Stimulated activated CD8-positive, alpha-beta memory T cell treated with anti-CD3 and anti-CD28 coated beads, Interleukin-4, amount 100 ng/mL, for 48 hours (primary cell): ENCODE measurements around the gene SIRPG.
"Not testable (repeated sequence)": the region's sequence is repeated elsewhere in the genome, so short reads cannot be mapped to it uniquely, and the experiment has no call there.

ENCODE experiments used
- DNase-seq: peaks from one replicate; pipeline ENCODE4 v3.0.0-alpha.2; 2020

Gene SIRPG

DNA sequence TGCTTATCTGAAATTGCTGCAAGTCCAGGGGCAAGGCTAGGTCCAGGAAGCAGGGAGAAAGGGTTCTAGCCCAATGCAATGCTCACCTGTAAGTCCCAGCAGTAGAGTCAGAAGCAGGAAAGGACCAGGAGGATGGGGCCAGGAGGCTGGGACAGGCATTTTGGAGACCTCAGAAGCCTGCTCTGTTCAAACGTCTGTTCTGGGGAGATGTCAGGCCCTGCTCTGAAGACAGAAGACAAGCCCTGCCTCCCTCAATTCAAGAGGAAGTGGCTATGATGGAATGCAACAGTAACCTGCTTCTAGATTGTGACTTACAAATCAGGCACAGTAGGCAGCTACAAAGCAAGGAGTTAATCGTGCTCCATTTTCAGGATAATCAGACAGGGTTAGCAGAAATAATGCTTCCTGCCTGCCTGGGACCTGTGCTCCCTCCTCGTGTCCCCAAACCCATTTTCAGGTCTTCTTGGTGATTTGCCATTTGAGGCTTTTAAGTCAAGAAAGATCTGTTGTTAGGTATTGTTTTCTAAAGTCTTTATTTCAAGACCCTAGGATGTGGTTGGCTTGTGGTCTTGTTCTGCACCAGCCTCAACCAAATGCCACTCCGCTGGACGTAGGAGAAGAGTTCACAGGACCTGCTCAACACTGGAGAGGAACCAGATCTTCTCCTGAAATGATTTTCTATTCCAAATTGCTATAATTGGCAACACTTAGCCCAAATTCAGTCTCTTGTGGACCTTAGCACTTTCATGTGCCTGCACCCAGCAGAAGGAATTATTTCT lies at the start of gene SIRPG:
Gene SIRPG (minus strand): TSS at position 224 of the 779 bp plus-strand sequence. CDS start 65 bp downstream, at position 159.
- DNase-seq, result no peak

DNA sequence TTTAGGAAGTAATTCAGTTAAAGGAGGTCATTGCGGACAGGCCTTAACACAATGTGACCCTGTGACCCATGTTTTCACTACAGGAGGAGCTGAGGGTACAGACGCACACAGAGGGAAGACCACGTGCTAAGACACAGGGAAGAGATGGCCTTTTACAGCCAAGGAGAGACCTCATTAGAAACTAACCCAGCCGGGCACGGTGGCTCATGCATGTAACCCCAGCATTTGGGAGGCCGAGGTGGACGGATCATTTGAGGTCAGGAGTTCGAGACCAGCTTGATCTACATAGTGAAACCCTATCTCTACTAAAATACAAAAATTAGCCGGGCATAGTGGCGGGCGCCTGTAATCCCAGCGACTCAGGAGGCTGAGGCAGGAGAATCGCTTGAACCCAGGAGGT lies 49.3 kb upstream of the SIRPG start:
- not testable (repeated sequence) for DNase-seq

DNA sequence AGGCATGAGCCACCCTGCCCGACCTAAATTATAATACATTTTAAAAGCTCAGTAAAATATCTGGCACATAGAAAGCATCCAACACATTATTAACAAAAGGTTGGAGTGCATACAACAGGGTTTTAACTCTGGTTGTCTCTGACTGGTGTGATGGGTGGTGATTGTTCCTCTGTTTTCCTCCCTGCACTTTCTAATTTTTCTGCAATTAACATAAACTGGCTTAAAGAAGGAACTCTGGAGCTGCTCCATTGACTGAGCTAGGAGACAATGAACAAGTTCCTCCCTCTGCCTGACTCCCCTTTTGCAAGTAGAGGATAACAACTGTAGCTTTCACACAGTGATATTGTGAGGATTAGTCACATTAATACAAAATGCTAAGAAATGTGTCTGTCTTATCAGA lies 48.5 kb upstream of the SIRPG start:
- DNase-seq, result no peak

DNA sequence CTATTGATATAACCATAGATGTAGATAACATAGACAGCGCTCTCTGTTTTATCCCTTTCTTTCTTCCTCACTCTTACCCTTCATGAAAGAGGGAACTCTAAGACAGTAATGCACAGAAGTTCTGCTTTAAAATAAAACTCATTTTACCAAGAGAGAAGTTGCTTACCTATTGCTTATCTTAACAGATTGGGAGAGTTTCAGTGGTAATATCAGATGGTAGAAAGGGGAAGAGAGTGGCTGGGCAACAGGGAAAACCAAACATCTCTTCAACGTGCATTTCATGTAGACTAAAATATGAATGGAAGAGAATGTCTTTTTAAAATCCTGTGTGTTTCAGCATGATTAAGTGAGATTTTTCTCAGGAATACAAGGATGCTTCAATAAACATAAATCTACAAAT lies 45.3 kb upstream of the SIRPG start:
- DNase-seq, result no peak

DNA sequence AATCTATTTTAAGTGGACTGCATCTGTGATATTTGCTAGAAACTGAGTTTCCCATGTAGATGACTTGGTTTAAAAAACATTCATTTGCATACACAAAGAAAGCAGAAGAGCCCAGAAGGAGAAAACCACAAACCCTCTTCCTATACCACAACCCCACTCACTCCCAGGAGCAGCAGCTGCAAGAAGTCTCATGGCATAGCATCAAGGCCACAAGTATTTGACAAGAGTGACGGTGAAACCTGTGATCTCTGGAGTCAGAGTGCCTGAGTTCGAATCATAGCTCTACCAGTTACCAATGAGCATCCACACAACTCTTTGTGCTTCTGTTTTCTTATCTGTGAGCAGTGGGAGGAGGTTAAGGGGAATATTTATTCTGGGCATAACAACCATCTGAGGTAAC lies 44.7 kb upstream of the SIRPG start:
- DNase-seq, result no peak

DNA sequence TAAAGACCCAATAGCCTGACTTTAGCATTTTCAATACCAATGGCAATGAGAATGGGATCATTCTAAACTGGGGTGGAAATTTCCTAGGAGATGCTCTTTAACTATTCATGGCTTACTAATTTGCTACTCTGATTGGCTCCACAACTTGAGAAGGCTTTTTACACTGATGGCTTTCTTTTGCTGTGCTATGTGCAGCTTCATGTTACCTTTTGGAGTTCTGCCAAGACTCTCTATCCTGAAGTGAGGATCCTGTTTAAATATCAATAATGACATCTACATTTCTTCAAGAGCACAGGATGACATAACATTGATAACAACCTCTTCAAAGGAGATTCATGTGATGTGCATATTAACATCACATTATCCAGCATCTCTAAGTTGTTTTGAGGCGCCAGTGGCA lies 43.4 kb upstream of the SIRPG start:
- no peak for DNase-seq

DNA sequence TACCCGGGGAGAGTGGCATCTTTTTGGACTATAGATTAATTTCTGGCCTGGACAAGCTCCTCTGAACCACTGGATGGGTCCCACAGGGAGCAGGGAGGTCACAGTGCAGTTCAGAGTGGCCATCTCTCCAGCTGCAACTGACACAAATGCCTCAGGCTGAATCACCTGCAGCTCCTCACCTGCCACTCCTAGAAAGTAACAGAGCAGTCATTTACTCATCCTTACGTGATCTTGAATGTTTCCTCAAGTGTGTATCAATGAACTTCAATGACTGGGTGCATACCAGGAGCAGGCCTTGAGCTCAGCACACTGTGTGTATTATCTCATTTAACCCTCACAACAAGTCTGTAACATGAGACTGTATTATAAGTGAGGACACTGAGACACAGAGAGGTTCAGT lies 40.0 kb upstream of the SIRPG start:
- no peak for DNase-seq

DNA sequence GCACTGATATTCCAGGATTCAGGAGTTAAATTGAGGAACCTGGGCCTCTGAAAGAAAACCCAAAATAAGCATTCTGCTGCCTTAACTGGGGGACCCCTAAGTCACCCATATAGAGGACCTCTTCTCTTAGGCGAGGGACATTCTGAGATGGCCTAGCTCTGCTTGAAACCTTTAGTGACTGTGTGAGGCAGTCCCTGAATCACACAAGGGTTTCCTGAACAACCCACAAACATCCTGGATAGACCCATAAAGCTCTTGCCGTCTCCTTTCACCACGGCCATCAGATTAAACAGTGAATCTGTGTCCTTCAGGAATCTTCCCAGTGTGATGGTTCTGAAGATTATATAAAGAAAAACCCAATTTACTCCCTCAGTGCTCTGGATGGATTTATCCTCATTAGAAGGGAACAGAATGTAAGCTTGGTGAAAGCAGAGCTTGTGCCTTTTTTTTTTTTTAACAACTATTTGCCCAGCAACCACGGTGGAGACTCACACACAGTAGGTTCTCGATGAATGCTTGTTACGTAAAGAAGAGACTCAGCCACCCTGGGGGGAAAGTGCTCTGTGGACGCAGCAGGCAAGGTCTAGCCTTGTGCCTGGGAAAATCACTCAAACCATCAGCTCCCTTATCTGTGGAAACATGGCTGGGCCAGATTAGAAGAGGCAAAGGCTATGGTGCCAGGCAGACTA lies 39.1 kb upstream of the SIRPG start:
- no peak for DNase-seq

DNA sequence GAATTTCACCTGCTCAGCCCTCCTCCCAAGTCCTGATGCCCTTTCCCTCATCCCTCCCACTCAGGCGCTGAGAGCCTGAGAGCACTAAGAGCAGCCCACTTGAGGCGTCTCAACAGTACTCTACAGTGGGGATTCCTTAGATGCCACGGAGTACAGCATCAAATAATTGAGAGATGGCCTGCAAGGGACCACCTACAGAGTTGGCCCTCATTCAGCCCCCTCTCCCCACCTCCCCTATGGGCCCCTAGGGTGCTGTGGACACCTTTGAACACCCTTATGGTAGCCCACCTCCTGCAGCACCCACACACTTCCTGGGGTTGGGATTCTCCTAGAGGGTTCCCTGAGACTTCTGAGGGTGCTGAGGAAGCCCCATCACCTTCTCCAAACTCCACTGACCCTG lies 37.1 kb upstream of the SIRPG start:
- no peak for DNase-seq

DNA sequence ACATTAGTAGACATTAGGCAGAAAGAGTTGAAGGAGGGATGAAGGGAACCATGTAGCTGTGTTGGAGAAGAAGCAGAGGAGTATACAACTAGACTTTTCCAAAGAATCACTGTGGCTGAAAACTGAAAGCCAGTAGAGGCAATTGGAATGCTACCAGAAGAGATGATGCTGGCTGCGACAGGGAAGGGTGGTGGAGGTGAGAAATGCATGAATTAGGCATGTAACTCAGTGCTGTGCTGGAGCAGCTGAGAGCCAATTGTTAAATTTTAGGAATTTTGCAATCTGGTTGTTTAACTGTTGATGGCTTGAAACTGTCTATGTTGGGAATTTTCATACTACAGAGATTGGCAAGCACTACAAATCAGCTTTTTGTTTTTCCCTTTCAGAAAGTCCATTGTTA lies 35.8 kb upstream of the SIRPG start:
- DNase-seq, result no peak

DNA sequence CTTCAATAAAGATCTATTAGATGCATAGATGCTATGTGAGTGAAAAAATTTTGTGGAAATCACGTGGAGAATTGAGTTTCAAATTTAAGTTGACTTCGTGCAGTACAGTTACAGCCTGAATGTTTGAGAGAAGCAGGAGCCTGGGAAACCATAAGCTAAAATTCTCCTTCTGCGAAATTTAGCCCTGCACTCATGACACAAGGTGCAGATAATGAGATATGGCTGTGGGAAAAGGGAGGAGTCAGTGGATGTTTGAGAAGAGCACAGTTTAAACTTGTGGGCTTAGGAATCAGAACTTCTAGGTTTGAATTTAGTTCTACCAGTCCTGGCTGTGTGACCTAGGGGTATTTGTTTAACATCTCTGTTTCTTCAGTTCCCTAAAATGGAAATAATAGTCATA lies 32.1 kb upstream of the SIRPG start:
- no peak for DNase-seq

DNA sequence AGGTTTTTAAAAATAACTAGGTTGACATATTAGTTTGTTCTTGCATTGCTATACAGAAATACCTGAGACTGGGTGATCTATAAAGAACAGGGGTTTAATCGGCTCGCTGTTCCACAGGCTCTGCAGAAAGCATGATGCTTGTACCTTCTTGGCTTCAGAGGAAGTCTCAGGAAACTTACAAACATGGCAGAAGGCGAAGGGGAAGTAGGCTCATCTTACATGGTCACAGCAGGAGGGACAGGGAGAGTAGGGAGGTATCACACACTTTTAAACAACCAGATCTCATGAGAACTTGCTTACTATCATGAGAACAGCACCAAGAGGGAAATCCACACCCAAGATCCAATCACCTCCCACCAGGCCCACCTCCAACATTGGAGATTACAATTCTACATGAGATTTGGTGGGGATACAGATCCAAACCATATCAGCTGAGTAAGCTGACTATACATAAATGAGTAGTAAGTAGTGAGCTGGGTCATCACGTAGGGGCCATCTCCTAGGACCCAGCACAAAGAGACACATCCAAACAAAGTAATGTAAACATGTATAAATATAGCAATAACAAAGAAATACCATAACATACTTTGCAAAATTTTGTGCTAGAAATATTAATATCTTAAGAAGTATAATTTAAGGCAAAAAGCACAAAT lies 31.4 kb upstream of the SIRPG start:
- no peak for DNase-seq

DNA sequence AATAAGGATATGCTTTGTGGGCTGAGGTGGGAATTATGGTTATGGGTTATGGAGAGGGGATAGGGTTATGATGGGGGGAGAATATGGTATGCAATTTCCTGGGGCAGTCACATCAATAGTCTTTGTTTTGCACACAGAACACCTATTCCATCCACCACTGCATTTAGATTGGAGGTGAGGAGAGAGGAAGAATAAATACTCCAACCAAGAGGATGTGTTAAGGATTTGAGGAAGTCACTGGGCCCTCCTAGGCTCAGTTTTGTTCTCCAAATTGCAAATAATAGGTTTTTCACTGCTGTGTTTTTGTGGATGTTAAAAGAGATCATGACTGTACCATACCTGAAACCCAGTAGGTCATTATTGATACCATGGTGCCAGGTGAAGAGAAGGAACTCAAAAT lies 29.5 kb upstream of the SIRPG start:
- DNase-seq, result no peak

DNA sequence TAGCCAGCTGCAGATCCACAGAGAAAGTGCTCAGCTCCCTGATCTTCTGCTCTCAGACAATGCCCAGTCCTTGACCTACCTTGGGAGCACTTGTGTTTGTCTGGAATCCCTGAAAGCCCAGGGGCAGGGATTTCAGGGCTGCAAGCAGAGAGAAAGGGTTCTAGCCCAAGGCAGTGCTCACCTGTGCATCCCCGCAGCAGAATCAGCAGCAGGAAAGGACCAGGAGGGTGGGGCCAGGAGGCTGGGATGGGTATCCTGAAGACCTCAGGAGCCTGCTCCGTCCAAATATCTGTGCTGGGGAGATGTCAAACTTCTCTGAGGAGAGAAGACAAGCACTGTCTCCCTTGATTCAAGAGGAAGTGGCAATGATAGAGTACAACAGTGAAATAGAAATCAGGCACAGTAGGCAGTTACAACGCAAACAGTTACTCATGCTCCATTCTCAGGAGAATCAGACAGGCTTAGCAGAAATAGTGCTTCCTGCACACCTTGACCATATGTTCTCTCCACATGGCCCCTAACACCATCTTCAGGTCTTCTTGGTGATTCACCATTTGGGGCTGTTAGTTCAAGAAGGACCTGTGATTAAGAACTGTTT lies 28.7 kb upstream of the SIRPG start:
- DNase-seq, result no peak

DNA sequence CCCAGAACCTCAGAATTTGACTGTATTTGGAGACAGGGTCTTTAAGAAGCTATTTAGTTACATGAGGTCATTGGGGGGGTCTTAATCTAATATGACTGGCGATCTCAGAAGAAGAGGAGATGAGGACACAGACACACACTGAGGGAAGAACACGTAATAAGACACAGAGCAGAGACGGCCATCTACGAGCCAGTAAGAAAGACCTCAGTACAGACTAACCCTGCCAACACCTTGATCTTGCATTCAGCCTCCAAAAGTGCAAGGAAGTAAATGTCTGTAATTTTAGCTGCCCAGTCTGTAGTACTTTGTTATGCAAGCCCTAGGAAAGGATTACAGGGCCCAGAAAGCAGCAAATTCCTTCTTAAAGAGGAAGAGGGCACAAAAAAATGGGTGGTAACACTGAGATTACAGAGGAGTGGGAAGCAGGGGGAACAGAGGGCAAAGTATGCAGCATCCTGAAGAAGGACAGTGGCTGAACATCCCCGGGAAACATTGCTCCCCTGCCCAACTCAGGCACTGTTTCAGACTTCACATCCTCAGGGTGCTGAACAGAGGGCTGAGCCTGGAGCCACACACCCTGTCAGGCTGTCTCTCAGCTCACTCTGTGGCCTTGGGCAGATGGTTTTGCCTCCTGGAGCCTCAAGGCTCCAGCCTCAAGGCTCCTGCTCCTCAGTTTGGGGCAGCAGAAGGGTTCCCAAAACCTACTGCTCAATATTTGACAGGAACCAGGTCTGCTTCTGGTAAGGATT lies 27.9 kb upstream of the SIRPG start:
- DNase-seq, result no peak

DNA sequence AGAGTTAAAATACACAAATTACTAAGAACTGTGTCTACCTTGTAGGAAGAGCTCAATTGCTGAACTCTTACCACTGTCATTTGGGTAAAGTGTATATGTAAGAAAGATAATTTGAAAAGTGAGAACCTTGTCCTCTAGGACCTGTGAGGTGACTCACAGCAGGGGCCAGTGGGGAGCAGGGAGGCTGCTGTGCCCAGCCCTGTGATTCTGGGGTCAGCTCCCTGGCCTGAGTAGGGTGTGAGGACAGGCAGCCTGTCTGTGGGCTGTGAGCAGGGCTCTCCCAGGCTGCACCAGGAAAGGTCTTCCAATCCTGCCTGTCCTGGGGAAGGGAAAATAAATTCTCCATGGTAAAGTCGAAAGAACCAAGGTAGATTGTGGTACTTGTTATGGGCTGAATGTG lies 27.3 kb upstream of the SIRPG start:
- no peak for DNase-seq

DNA sequence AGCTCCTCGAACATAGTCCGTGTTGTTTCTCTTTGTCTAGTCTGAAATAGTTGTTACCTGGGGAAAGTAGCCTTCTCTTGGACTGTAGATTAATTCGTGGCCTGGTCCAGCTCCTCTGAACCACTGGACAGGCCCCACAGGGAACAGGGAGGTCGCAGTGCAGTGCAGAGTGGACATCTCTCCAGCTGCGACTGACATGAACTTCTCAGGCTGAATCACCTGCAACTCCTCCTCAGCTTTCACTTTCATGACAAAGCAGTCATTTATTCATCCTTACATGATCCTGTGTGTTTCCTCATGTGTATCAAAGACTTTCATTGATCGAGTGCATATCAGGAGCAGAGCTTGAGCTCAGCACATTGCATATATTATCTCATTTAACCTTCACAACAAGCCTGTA lies 19.1 kb upstream of the SIRPG start:
- no peak for DNase-seq

DNA sequence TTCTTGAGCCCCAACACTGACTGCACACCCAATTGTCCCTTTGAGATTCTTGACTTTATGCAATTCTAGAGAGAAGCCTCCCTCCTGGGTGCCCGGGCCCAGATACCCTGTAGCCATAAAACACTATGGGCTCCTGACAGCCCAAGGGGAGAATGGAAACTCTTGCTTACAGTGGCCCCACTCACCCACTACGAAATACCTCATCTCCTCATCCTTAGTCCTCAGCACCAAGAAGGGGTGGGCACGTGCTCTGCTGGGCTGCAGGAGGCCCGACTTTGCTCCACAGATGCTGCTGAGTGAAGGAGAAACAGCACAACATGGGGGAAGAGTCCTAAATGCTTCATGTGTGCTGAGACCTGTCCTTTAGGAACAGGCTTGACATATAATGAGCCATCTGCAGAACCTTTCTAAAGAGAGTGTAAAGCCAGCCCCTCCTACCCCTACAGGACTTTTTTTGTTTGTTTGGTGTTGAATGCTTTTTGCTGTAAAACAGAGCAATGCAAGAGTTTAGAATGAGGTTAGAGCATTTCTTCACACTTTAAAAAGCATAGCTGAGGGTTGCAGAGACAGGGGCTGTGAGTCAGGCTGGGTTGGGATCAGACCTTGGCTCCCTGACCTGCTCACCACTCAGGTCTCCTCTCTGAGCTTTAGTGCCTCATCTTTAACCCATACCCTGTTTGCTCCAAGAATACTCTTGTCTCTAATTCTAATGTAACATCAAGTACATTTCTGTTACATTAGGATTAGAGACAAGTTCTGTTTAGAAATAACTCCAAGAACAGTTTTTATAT lies 17.6 kb upstream of the SIRPG start:
- DNase-seq, result no peak

DNA sequence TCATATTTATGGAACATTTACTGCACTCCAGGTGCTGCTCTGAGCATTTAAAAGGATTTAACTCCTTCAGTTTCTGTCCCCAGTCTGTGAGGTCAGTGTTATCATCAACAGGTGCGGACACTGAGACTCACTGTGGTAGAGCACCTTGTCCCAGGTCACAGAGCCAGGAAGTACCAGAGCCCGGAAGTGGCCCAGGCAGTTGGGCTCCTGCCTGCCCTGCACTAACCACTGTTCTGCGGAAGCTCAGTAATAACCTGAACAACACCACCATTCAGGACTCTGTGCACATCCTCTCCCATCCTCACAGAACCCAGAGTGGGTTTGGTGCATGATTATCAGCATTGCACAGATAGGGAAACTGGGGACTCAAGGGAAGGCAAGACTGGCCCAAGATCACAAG lies 16.8 kb upstream of the SIRPG start:
- DNase-seq, result peak; percentile 65

DNA sequence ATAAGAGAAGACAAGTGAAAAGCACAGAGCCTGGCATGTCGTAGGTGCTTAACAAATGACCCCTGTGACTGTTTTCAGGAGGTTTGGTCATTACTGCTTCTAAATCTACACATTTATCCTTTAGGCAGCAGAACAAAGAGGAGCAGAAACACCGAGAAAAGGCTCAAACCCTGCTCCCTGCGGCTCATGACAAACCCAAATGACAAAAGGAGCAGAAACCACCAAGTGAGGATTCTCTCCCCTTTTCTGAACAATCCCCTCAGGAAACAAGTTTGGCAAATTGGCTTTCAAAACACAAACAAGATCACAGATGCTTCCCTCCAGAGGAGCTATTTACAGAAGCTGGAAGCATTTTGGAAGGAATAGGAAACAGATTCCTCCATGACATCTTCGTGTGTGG lies 15.8 kb upstream of the SIRPG start:
- no peak for DNase-seq

DNA sequence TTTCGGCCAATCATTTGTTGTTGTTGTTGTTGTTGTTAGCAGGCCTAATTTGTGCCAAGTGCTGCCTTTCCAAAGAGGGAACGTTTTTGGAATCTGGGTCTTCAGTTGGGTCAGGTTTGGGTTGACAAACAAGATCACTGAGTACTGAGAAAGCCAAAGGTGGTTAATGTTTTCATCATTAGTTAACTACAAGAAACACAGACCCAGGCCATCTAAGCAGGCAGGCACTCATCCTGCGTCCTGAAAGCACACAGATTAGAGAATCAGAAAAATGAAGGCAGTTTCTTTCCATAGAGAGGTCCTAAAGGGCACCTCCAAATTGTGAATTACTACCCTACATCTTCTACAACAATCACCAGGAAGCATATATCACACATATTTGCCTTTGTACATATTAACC lies 15.1 kb upstream of the SIRPG start:
- no peak for DNase-seq
